ENCODE data around the gene LATS2.
A peak's percentile ranks its signal among the peaks of the same experiment; 100 is the strongest.
"Not testable (repeated sequence)": the region's sequence is repeated elsewhere in the genome, so short reads cannot be mapped to it uniquely, and the experiment has no call there.

The LATS2 gene

DNA sequence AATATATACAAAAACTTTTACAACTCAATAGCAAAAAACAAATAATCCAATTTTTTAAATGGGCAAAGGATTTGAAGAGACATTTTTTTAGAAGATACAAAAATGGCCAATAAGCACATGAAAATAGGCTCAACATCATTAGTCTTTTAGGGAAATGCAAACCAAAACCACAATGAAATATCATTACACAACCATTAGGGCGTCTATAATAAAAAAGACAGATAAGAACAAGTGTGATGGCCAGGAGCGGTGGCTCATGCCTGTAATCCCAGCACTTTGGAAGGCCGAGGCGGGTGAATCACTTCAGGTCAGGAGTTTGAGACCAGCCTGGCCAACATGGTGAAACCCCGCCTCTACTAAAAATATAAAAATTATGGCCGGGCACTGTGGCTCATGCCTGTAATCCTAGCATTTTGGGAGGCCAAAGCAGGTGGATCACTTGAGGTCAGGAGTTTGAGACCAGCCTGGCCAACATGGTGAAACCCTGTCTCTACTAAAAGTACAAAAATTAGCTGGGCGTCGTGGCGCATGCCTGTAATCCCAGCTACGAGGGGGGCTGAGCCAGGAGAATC, 104.3 kb downstream of the LATS2 start:
- not testable (repeated sequence) for DNase-seq

DNA sequence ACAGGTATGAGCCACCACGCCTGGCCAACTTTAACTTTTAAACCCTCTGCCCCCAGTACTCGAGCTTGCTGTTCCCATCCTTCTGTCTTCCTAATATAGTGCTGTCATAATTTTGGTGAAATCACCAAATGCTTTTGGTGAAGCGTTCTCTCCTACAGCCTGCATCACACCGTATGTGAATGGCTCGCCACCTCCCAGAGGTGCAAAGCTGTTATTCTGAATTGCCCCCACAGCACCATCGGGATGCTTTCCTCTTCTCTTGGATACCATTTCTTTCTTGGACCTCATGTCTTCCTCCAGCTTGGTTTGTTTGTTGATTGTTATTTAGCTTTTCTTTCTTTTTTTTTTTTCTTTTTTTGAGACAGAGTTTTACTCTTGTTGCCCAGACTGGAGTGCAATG, 105.9 kb downstream of the LATS2 start:
- no peak for DNase-seq

DNA sequence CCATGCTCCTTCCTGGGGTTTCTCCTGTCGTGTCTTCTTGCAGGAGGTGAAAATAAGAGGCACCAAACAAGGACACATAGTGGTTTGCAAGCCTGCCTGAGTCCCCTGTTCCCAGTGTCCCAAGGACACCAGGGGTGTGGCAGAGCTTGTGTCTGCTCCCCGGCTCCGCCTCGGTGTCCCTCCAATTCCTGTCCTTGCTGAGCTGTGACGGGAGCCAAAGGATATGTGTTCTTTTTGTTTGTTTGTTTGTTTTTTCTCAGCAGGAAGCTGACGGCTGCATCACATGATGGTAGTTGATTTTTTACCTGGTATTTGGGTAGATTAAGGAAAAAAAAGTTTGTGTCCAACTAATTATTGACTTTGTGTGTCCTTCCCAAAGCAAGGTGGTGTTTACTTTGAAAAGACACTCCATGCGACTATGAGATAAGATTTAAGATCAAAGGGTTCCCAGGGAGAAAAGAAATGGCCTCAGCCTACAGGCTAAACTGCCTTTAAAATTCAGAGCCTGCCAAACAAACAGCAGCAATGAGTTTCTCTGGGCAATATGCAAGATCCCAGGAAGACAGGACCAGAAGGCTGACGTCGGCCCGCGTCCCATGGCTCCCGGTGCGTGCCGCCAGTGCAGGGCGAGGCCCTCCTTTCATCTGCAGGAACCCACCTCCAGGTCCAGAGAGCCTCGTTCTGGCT, 108.0 kb downstream of the LATS2 start:
- no peak for DNase-seq

DNA sequence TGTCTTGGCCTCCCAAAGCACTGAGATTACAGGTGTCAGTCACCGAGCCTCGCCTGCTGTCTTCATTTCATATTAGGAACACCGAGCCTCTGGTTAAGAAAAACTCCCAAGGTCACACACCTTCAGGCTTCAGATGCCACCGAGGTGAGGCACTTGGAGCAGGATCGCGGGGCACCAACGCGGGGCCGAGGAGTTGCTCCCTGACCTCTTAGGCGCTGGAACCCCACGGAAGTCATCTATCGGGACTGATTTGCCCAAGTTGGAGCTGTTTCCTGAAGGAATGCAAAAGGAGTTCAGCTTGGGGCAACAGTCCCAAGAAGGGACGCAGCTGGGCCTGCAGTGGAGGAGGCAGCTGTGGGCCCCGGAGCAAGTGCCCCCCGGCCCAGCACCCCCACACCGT, 108.5 kb downstream of the LATS2 start:
- no peak for DNase-seq

DNA sequence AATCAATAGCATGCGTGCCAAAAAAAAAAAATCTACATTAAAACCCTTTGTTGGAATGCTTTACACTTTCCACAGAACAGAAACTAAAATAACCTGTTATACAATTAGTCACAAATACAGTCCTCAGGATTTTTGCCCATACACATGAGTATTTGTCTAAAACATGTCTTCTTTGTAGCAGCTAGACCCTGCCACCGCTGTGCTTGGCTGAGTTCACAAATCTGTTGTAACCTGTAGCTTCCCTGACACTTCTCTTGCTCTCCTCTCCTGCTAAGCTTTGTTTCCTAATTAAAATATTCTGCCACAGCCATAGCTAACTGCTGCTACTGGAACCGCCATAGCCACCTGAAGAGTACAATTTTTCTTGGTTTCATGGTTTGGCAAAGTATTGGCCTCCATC, 113.4 kb downstream of the LATS2 start:
- DNase-seq: not testable (repeated sequence)

DNA sequence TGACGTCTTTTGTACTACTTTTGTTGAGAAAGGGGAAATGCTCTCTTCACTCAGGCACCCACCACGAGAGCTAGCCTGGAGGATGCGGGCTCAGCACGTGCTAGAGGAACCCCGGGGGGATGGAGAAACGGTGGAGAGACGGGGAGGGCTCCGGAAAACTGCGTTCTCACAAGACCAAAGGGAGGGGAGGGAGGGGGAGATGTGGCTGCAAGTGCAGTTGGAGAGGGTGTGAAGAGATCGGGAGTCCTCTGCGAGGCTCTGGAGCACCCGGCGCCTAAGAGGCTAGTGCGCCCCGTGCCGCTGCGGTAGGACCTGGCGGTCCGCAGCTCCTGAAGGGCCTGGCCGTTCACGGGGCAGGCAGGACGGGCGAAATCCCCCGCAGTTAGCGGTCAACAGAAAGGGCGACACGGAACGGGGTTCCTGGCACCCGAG, 115.4 kb downstream of the LATS2 start:
- DNase-seq: peak; percentile 15

DNA sequence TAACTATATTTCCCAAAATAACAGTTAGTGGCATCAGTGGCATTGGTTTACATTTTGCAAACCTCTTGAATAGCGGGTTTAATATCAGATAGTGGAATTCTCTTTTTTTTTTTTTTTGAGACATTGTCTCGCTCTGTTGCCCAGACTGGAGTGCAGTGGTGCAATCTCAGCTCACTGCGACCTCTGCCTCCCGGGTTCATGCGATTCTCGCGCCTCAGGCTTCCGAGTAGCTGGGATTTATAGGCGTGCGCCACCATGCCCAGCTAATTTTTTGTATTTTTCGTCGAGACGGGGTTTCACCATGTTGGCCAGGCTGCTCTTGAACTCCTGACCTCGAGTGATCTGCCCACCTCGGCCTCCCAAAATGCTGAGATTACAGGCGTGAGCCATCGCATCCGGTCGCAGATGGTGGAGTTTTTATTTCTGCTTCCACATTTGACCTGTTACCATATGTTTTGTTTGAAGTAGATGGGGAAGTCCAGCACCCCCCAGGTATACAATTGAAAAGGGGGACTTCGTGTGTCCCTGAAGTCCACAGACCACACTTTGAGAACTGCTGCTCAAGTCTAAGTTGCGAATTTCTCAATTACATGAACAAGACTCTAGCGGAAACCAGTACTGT, 118.3 kb downstream of the LATS2 start:
- no peak for DNase-seq

DNA sequence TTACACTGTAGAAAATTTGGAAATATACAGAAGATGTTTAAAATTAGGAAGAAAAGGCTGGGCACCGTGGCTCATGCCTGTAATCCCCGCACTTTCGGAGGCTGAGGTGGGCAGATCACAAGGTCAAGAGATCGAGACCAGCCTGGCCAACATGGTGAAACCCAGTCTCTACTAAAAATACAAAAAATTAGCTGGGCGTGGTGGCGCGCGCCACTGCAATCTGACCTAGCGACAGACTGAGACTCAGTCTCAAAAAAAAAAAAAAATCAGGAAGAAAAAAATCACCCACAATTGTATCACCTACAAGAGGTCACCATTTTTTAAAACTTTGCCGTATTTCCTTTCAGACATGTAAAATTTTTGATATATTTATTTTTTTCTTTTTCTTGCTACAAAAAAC, 120.9 kb downstream of the LATS2 start:
- DNase-seq: not testable (repeated sequence)

DNA sequence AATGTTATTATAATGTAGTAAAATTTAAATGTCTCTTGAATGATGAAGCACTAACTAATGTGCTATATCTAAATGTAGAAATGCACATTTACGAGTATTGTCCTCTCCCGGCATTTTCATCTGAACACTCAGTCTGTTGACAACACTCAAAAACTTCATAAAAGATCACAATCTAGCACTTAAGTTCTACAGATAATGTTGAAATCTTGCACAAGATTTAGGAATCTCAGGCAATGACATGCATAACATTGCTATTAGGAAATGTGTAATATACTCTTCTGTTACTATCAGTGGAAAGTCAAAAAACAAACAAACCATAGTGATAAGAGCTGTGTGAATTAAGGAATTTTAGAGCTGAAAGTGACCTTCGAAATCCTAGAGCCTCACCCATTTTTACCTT, 121.3 kb downstream of the LATS2 start:
- DNase-seq: peak; percentile 39

DNA sequence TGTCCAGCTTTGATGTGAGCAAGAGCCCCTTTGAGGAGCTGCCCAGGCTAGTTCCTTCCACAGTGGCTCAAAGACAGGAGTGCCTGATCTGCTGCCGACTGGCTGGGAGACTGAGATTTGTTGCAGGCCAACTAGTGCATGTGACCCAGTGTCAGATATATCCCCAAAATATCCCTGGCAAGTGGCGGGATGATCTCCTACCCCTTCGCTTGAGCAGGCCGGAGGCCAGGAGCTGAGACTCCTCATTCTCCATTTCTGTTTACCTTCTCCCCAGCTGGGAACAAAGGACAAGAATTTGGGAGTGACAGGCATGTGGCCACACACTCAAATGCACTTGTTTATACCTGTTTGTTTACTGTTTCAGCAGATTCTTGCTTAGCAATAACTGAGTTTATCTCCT, 121.7 kb downstream of the LATS2 start:
- no peak for DNase-seq

DNA sequence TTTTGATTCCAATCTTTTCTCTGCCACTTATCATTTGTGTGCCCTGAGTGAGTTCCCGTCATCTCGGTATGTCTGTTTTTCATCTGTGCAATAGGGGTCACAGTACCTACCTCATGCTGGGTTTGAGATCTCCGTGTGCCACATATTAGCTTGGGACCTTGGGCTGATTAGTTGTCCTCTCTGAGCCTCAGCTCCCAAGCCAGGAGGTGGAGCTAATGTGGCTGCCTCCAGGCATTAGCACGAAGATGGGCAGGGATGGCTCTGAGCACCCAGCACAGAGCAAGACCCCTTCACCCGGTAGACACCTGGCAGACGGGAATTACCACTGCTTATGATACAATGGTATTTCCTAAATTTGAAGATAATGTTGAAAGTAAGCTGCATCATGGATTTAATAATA, 123.1 kb downstream of the LATS2 start:
- no peak for DNase-seq

DNA sequence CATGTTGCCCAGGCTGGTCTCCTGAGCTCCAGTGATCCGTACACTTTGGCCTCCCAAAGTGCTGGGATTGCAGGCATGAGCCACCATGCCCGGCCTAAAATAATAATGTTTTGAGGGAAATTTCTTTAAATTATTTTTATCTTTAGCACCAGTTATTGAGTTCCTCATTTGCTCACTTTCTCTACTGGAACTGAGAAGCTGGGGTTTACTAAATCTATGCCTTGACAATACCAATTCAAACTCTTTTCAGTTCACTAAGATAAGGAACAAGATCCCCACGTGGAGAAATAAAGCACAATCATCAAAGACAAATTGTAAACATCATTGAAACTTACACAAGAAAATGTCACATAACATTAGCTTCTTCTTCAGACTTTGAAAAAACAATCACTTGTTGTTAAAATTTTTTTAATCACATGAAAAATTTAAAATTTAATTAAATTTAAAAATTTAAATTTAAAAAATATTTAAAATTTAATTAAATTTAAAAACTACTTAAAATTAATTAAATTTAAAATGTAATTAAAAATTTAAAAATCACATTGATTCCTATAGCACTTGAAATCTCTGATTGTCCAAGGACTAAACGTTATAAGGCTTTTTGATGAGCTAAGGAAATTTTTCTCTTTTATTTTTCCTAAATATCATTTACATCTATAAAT, 133.7 kb downstream of the LATS2 start:
- DNase-seq: no peak

DNA sequence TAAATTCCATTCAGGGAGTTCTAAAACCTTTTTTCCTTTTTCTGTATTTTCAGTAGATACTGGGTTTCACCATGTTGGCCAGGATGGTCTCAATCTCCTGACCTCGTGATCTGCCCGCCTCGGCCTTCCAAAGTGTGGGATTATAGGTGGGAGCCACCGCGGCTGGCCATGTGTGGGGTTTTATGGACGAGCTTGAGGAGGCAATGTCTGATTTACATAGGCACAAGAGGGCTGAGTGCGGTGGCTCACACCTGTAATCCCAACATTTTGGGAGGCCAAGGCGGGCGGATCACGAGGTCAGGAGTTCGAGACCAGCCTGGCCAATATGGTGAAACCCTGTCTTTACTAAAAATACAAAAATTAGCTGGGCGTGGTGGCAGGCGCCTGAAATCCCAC, 136.0 kb downstream of the LATS2 start:
- not testable (repeated sequence) for DNase-seq

DNA sequence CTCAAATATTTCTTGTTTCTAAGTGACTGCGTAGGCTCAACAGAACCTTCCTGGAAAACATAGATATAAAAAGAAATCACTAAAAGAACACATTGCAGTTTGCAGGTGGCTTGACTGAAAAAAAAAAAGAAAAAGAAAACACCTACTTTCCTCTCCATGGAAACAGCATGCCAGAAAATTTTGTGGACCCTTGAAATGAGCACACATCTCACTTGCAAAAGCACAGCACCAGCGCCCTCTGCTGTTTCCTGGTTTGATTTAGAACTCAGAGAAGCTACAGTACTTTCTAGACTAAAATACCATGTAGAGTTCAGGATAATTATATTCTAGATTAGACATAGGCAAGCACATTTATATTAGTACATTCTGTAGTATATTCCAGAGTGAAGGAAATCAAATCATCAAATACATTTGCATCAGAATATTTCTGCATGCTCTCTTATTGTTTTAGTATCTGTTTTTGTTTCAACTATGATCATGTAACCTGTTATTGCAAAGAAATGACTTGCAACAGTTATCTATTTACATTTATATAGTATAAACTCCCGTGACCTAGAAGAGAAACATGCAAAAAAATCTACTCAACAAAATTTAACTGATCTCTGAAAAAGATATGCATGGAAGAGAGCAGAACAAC, 136.5 kb downstream of the LATS2 start:
- peak; percentile 74 for DNase-seq

DNA sequence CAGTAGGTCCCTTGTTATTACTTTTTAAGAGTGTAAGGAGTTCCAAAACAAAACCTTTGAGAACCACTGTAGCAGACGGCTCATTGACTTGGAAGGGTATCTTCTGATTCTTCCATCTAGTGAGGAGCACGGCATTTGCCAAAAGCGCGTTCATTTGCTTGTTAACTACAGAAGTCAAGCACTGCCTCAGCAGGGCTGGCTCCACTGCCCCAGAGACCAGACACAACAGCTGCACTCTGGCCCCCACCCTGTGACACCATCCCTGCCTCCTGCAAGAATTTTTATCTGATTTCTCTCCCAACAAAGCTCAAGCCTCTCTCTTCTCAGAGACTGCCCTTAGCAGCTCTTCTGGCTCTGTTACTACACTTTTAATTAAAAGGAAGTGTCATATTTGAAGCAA, 138.1 kb downstream of the LATS2 start:
- DNase-seq: no peak

Data from fibroblast of skin of abdomen (primary cell).